Central memory CD8-positive, alpha-beta T cell (primary cell): Measurements from ENCODE around the gene MFF.
A peak's percentile ranks its signal among the peaks of the same experiment; 100 is the strongest.
"Not testable (repeated sequence)": the region's sequence is repeated elsewhere in the genome, so short reads cannot be mapped to it uniquely, and the experiment has no call there.

ENCODE experiments used
- ATAC-seq: fragments of 150-1000 bp; cut with Tn5 transposase; replicated peaks from 2 replicates; pipeline ENCODE4 v1.10.0; 2022; ENCODE audit warnings: mild to moderate bottlenecking, moderate FRiP score, moderate number of reproducible peaks; ENCODE audit not compliant: poor library complexity, severe bottlenecking; ENCODE audit errors: extremely low read depth
- DNase-seq, 2 donors: peaks; one replicate each; pipeline ENCODE4 v3.0.0; 2021; ENCODE audit warnings: low spot score in 2 of 2
- H3K27ac Mint-ChIP-seq: one replicate; pipeline ENCODE4 v1.8.0; 2022; ENCODE audit warnings: low read depth, mild to moderate bottlenecking, moderate library complexity, mixed read lengths
- H3K27me3 Mint-ChIP-seq: one replicate; pipeline ENCODE4 v1.8.0; 2022; ENCODE audit warnings: mixed read lengths
- H3K36me3 Mint-ChIP-seq: one replicate; pipeline ENCODE4 v1.8.0; 2022; ENCODE audit warnings: mild to moderate bottlenecking, moderate library complexity, mixed read lengths; ENCODE audit not compliant: insufficient read depth
- H3K4me1 Mint-ChIP-seq: one replicate; pipeline ENCODE4 v1.8.0; 2022; ENCODE audit warnings: mixed read lengths
- H3K4me3 Mint-ChIP-seq: one replicate; pipeline ENCODE4 v1.8.0; 2022; ENCODE audit warnings: mild to moderate bottlenecking, moderate library complexity, mixed read lengths
- H3K9me3 Mint-ChIP-seq: one replicate; pipeline ENCODE4 v1.8.0; 2022; ENCODE audit warnings: mixed read lengths

Gene MFF

GRCh38 chr2:227370092-227370491, 45.0 kb downstream of the MFF start:
- ATAC-seq, result no peak
- no peak for DNase-seq
- H3K36me3 Mint-ChIP-seq, result no peaks in the 10 kb centered on the region
- no peak overlapping the region for H3K4me3 Mint-ChIP-seq
- no peaks in the 10 kb centered on the region for H3K9me3 Mint-ChIP-seq
- H3K27ac Mint-ChIP-seq, result no peak overlapping the region
- peaks cover 4% of the 10 kb centered on the region for H3K4me1 Mint-ChIP-seq
- peaks cover 22% of the 10 kb centered on the region for H3K27me3 Mint-ChIP-seq

- Mint-ChIP-seq H3K4me1 (peaks cover 4% of the 10 kb centered on the region), H3K27me3 (peaks cover 22% of the 10 kb centered on the region), H3K36me3 (no peaks in the 10 kb centered on the region), H3K9me3 (no peaks in the 10 kb centered on the region), H3K27ac (no peak overlapping the region), H3K4me3 (no peak overlapping the region)
- ATAC-seq (no peak), DNase-seq (no peak)
These were observed 45.8 kb downstream of the MFF start for GRCh38 chr2:227370791-227371312.

GRCh38 chr2:227373389-227373788, 48.3 kb downstream of the MFF start:
- peaks cover 4% of the 10 kb centered on the region for H3K4me1 Mint-ChIP-seq
- no peak for ATAC-seq
- H3K27ac Mint-ChIP-seq, result no peak overlapping the region
- no peaks in the 10 kb centered on the region for H3K9me3 Mint-ChIP-seq
- H3K27me3 Mint-ChIP-seq, result peaks cover 34% of the 10 kb centered on the region
- no peak overlapping the region for H3K4me3 Mint-ChIP-seq
- H3K36me3 Mint-ChIP-seq, result no peaks in the 10 kb centered on the region
- DNase-seq, result no peak

- peaks cover 36% of the 10 kb centered on the region for H3K27me3 Mint-ChIP-seq
- no peak overlapping the region for H3K4me3 Mint-ChIP-seq
- H3K9me3 Mint-ChIP-seq, result no peaks in the 10 kb centered on the region
- H3K4me1 Mint-ChIP-seq, result peaks cover 4% of the 10 kb centered on the region
- H3K36me3 Mint-ChIP-seq, result no peaks in the 10 kb centered on the region
- no peak for DNase-seq
- ATAC-seq, result peak; percentile 73
- H3K27ac Mint-ChIP-seq, result no peak overlapping the region
These were observed 49.1 kb downstream of the MFF start for GRCh38 chr2:227374158-227374557.

GRCh38 chr2:227376656-227377396, 51.8 kb downstream of the MFF start:
- DNase-seq (no peak), ATAC-seq (no peak)
- Mint-ChIP-seq H3K36me3 (no peaks in the 10 kb centered on the region), H3K27me3 (peaks cover 50% of the 10 kb centered on the region), H3K4me3 (no peak overlapping the region), H3K27ac (no peak overlapping the region), H3K4me1 (peaks cover 4% of the 10 kb centered on the region), H3K9me3 (no peaks in the 10 kb centered on the region)

GRCh38 chr2:227377467-227378351, 52.7 kb downstream of the MFF start:
- no peak for ATAC-seq
- peaks cover 4% of the 10 kb centered on the region for H3K4me1 Mint-ChIP-seq
- no peaks in the 10 kb centered on the region for H3K36me3 Mint-ChIP-seq
- no peak overlapping the region for H3K27ac Mint-ChIP-seq
- no peak for DNase-seq
- H3K27me3 Mint-ChIP-seq, result peaks cover 50% of the 10 kb centered on the region
- H3K9me3 Mint-ChIP-seq, result no peaks in the 10 kb centered on the region
- H3K4me3 Mint-ChIP-seq, result no peak overlapping the region

- Mint-ChIP-seq H3K4me3 (no peak overlapping the region), H3K27me3 (peaks cover 49% of the 10 kb centered on the region), H3K36me3 (no peaks in the 10 kb centered on the region), H3K4me1 (peaks cover 4% of the 10 kb centered on the region), H3K9me3 (no peaks in the 10 kb centered on the region), H3K27ac (no peak overlapping the region)
- DNase-seq (no peak), ATAC-seq (no peak)
These were observed 53.3 kb downstream of the MFF start for GRCh38 chr2:227378371-227378782.

GRCh38 chr2:227379095-227379494, 54.0 kb downstream of the MFF start, which contains the start of gene TM4SF20:
TM4SF20 (minus strand) TSS chr2:227379306; CDS start chr2:227379268, 38 bp downstream.
- ATAC-seq, result no peak
- H3K9me3 Mint-ChIP-seq, result no peaks in the 10 kb centered on the region
- DNase-seq, result no peak
- peaks cover 4% of the 10 kb centered on the region for H3K4me1 Mint-ChIP-seq
- no peak within 1 kb of the TSS for H3K4me3 Mint-ChIP-seq
- H3K27me3 Mint-ChIP-seq, result peaks cover 55% of the 10 kb centered on the region
- no peak within 1 kb of the TSS for H3K27ac Mint-ChIP-seq
- H3K36me3 Mint-ChIP-seq, result no peaks in the 10 kb centered on the region

- peaks cover 52% of the 10 kb centered on the region for H3K27me3 Mint-ChIP-seq
- not testable (repeated sequence) for H3K9me3 Mint-ChIP-seq, H3K36me3 Mint-ChIP-seq, H3K4me1 Mint-ChIP-seq, ATAC-seq, H3K4me3 Mint-ChIP-seq, H3K27ac Mint-ChIP-seq, DNase-seq
These were observed 57.3 kb downstream of the MFF start for GRCh38 chr2:227382241-227382835.

- Mint-ChIP-seq H3K4me3 (no peak overlapping the region), H3K27ac (no peak overlapping the region), H3K9me3 (no peaks in the 10 kb centered on the region), H3K27me3 (peaks cover 45% of the 10 kb centered on the region), H3K36me3 (no peaks in the 10 kb centered on the region), H3K4me1 (peaks cover 5% of the 10 kb centered on the region)
- no peak for DNase-seq
- ATAC-seq, result no peak
These were observed 58.6 kb downstream of the MFF start for GRCh38 chr2:227383686-227384085.

GRCh38 chr2:227386630-227387029, 61.6 kb downstream of the MFF start:
- DNase-seq (no peak), ATAC-seq (no peak)
- no peaks in the 10 kb centered on the region for H3K9me3 Mint-ChIP-seq
- no peaks in the 10 kb centered on the region for H3K36me3 Mint-ChIP-seq
- H3K27ac Mint-ChIP-seq, result no peak overlapping the region
- peaks cover 5% of the 10 kb centered on the region for H3K4me1 Mint-ChIP-seq
- H3K27me3 Mint-ChIP-seq, result peaks cover 25% of the 10 kb centered on the region
- H3K4me3 Mint-ChIP-seq, result no peak overlapping the region

- not testable (repeated sequence) for H3K4me1 Mint-ChIP-seq, DNase-seq, ATAC-seq, H3K36me3 Mint-ChIP-seq, H3K4me3 Mint-ChIP-seq, H3K27ac Mint-ChIP-seq, H3K9me3 Mint-ChIP-seq
- H3K27me3 Mint-ChIP-seq, result peaks cover 15% of the 10 kb centered on the region
These were observed 62.5 kb downstream of the MFF start, which contains the start of gene SCYGR1 for GRCh38 chr2:227387583-227387982. SCYGR1 (minus strand) TSS chr2:227387949; CDS start chr2:227387949, 0 bp downstream.
